NCI-H187 (cell line): ENCODE measurements around the gene APOL3.
"Not testable (repeated sequence)": the region's sequence is repeated elsewhere in the genome, so short reads cannot be mapped to it uniquely, and the experiment has no call there.

Experiments
- DNase-seq, 2 experiments: peaks; one replicate each; lab custom pipeline; 2025; lab: John Stamatoyannopoulos, UW

APOL3 gene

GRCh38 chr22:36156515-36157419 is 3.8 kb downstream of the APOL3 start:
- no peak for DNase-seq

DNA sequence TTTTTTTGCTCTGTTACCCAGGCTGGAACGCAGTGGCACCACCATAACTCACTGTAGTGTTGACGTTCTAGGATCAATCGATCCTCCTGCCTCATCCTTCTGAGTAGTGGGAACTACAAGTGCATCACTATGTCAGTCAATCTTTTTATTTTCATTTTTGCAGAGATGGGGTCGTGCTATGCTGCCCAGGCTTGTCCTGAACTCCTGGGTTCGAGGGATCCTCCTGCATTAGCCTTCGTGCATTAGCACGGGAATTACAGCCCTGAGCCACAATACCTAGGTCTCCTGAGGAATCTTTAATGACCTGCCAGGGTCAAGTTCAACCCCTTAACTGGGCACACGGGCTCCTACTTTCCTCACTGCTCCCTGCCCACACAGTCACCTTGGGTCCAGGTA is 4.4 kb downstream of the APOL3 start:
- DNase-seq: no peak

DNA sequence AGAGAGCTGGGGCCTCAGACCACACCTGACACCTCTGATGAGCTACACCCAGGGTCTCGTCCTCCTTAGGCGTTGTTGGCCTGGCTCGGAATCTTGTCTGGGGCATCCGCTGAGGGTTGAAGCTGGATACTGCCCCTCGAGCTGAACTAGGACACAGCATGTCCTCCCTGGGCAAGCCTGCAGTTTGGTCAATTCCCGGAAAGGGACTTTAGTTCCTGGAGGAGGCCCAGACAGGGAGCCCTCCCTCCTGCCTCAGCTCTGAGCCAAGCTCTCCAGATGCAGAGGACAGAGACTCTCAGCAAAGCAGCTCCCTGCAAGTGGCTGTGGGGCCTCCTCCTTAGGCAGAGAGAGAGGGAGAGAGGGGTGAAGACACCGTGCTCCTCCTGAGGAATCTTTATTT is 4.9 kb downstream of the APOL3 start:
- DNase-seq: no peak

GRCh38 chr22:36154423-36154945 is 6.1 kb downstream of the APOL3 start:
- no peak for DNase-seq

GRCh38 chr22:36153501-36154422 is 6.8 kb downstream of the APOL3 start:
- no peak for DNase-seq

DNA sequence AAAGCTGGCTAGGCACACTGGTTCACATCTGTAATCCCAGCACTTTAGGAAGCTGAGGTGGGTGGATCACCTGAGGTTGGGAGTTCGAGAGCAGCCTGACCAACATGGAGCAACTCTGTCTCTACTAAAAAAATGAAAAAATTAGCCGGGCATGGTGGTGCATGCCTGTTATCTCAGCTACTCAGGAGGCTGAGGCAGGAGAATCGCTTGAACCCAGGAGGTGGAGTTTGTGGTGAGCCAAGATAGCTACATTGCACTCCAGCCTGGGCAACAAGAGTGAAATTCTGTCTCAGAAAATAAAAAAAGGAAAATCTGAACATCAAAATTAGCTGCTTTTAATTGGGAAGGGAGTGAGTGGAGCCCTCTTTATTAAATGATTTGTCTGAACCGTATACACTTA is 7.7 kb downstream of the APOL3 start:
- DNase-seq: not testable (repeated sequence)

- DNase-seq: no peak
Observed at GRCh38 chr22:36152088-36152487, 8.5 kb downstream of the APOL3 start.

- DNase-seq: no peak
Observed at GRCh38 chr22:36151006-36151595, 9.5 kb downstream of the APOL3 start.

GRCh38 chr22:36149441-36149840 is 11.1 kb downstream of the APOL3 start:
- DNase-seq: no peak

GRCh38 chr22:36148411-36148810 is 12.1 kb downstream of the APOL3 start:
- no peak for DNase-seq

- no peak for DNase-seq
Observed at GRCh38 chr22:36147196-36147791, 13.3 kb downstream of the APOL3 start.

- DNase-seq: no peak
Observed at GRCh38 chr22:36145881-36146280, 14.7 kb downstream of the APOL3 start.

DNA sequence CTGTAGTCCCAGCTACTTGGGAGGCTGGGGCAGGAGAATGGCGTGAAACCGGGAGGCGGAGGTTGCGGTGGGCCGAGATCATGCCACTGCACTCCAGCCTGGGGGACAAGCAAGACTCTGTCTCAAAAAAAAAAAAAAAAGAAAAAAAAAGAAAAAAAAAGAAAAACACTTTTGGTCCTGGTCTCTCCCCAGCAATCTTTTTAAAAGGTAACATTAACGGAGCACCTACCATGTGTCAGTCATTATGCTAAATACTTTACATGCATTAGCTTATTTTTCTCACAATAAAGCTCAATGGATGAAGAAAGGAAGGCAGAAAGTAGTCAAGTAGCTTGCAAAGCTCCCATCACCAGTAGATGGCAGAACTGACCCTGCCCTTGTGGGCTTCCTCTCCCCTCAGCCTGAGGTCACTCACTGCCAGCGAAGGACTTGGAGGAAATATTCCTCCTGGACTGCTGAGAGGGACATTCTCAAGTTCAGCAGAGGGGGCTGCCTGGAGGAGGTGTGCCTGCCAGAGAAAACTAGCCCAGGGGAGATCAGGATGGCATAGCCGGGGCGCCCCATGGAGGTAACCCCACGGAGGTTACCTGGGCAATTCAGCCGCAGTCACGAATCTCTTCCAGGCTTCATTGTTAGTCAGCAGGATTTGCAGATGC is 15.5 kb downstream of the APOL3 start:
- DNase-seq: no peak

GRCh38 chr22:36143956-36144355 is 16.6 kb downstream of the APOL3 start:
- DNase-seq: no peak

- no peak for DNase-seq
Observed at GRCh38 chr22:36143066-36143815, 17.3 kb downstream of the APOL3 start.

DNA sequence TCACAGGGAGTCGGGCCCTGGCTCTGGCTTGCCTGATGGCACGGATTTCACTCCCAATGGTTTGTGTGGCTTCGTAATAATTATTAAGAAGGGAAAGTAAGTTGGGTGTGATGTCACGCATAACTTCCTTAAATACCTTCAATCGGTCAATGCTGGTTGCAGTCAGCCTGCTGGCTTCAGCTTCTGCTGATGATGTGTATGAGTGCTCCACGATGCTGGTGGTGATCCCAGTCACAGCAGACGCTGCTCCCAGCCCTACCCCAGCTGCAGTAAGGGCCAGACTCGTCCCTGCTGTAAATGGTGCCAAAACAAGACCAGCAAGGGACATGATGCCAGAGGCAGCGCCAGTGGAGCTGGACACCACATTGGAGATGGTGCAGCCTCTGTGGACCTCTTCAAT is 19.1 kb downstream of the APOL3 start:
- no peak for DNase-seq

- DNase-seq: not testable (repeated sequence)
Observed at GRCh38 chr22:36138709-36139108, 21.8 kb downstream of the APOL3 start.

DNA sequence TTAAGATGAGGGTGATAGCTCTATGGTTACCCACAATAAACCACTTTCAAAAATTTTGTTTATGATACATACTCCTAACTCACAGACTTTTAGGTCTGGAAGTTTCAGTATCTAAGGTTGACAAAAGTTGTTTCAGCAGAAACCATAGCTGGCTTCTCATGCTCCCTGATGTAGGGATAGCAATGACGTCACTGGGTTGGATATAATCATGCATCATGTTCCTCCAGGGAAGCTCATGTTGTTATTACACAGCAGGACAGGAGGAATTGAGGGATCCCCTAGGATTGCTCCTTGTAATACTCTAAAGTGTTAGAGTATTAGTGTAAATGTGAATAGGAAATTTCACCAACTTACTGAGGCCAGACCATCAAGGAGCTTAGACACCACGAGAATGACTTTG is 23.6 kb downstream of the APOL3 start:
- DNase-seq: no peak

DNA sequence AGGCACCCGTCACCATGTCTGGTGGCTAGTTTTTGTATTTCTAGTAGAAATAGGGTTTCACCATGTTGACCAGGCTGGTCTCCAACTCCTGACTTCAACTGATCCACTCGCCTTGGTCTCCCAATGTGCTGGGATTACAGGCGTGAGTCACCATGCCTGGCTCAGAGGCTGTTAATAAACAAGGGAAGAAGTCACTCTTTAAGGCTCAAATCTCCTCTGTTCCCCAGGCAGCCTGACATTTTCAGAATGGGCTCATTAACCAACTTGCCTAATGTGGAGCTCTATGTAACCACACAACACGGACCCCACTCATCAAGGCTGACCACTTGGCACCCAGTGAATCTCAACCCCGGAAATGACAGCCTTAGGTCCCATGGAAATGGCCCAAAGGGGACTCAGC is 24.1 kb downstream of the APOL3 start:
- no peak for DNase-seq

- no peak for DNase-seq
Observed at GRCh38 chr22:36135306-36135980, 25.1 kb downstream of the APOL3 start.
